Right kidney (tissue), 1 donor: Measurements from ENCODE around the gene PAQR4.

Experiments used
- DNase-seq: peaks from one replicate; pipeline ENCODE4 v3.0.0-alpha.2; 2016

The PAQR4 gene

DNA sequence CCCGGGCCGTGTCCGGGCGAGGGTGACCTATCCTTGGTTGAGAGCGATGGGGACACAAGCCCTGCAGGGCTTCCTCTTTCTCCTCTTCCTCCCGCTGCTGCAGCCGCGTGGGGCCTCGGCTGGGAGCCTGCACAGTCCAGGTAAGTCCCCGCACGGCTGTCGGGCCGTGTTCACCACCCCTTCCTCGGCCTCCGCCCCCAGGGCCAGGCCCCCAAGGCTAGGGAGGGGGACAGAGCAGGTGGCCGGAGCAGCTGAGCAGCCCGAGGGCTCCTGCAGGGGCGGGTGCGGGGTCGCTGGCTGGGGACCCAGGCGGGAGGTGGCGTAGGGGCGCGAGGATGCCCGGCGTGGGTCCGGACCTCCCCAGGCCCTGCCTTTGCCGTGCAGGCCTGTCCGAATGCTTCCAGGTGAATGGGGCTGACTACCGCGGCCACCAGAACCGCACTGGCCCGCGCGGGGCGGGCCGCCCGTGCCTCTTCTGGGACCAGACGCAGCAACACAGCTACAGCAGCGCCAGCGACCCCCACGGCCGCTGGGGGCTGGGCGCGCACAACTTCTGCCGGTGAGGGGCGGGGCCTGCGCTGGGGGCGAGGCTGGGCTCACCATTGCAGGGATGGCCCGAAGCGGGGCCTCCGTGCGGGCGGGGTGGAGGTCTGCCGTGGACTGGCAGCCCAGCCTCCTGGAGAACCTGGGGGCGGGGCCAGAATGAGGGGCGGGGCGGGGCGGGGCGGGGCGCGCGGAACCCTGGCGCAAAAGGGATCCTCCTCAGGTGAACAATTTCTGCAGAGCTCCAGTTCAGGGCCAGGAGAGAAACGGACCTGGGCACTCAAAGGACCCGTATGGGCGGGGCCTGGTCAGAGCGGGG is 4.4 kb upstream of the PAQR4 start:
- peak; percentile 68 for DNase-seq

DNA sequence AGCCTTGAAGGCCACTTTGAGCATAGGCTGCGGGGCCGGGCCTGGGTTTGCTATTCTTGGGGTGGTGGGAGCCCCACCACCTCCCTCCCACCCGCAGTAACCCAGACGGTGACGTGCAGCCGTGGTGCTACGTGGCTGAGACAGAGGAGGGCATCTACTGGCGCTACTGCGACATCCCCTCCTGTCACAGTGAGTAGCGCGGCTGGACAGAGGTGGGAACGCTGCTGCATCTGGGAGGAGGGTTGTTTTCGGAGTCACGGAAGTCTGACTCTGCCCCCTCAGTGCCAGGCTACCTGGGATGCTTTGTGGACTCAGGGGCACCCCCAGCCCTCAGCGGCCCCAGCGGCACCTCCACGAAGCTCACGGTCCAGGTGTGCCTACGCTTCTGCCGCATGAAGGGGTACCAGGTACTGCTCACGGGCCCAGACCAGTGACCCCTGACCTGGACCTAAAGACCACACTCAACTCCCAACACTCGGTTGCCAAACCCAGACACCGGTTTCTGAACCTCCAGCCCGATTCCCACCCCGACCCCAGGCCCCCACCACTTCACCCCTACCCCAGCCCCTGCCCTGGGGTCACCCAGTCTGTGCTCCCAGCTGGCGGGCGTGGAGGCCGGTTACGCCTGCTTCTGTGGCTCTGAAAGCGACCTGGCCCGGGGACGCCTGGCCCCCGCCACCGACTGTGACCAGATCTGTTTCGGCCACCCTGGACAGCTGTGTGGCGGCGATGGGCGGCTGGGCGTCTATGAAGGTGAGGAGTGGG is 2.9 kb upstream of the PAQR4 start:
- DNase-seq: no peak

DNA sequence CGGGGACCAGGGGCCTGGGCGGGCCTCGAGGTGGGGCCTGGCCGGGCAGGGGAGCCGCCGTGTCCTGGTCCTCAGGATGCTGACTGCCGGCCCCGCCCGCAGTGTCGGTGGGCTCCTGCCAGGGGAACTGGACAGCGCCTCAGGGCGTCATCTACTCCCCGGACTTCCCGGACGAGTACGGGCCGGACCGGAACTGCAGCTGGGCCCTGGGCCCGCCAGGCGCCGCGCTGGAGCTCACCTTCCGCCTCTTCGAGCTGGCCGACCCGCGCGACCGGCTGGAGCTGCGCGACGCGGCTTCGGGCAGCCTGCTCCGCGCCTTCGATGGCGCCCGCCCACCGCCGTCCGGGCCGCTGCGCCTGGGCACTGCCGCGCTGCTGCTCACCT is 2.3 kb upstream of the PAQR4 start:
- DNase-seq: peak; percentile 49

DNA sequence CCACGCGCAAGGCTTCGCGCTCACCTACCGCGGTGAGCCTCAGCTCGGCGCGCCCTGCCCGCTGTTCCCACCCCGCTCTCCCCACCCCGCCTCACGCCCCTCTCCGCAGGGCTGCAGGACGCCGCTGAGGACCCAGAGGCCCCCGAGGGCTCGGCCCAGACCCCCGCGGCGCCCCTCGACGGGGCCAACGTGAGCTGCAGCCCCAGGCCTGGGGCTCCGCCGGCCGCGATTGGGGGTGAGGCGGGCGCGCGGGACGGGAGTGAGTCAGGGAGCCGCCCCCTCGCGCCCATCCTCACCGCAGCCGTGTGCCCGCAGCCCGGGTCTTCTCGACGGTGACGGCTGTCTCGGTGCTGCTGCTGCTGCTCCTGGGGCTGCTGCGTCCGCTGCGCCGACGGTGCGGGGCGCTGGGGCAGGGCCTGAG is 1.9 kb upstream of the PAQR4 start:
- no peak for DNase-seq

DNA sequence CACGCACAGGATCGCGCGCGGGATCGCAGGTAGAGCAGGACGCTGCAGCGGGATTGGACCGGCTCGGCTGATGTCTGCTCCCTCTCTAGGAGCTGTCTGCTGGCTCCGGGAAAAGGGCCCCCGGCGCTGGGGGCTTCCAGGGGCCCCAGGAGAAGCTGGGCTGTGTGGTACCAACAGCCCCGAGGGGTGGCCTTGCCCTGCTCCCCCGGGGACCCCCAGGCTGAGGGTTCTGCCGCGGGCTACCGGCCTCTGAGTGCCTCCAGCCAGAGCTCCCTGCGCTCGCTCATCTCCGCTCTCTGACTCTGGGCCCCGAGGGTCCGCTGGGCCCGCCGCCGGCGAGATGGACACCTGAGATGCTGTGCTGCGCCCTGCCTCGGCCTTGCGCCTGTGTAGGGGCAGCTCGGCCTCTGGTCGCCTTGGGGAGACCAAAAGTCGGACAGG is 1.4 kb upstream of the PAQR4 start:
- no peak for DNase-seq

DNA sequence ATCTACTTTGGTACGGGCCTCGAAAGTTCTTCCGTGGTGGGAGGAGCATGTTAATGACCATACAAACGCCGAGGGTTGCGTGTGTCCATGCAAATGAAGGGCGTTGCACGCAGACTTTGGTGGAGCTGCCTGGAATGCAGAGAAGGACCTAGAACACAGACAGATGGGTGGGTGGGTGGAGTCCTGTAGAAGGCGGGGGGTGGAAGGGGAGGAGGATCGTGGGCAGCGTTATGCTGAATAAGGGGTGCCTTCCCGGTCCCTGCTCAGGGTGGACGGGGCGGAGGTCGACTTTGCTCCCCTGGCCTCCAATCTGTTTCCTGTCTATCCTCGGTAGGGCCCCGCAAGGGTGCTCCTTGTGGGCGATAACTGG is 795 bp upstream of the PAQR4 start:
- DNase-seq: no peak

DNA sequence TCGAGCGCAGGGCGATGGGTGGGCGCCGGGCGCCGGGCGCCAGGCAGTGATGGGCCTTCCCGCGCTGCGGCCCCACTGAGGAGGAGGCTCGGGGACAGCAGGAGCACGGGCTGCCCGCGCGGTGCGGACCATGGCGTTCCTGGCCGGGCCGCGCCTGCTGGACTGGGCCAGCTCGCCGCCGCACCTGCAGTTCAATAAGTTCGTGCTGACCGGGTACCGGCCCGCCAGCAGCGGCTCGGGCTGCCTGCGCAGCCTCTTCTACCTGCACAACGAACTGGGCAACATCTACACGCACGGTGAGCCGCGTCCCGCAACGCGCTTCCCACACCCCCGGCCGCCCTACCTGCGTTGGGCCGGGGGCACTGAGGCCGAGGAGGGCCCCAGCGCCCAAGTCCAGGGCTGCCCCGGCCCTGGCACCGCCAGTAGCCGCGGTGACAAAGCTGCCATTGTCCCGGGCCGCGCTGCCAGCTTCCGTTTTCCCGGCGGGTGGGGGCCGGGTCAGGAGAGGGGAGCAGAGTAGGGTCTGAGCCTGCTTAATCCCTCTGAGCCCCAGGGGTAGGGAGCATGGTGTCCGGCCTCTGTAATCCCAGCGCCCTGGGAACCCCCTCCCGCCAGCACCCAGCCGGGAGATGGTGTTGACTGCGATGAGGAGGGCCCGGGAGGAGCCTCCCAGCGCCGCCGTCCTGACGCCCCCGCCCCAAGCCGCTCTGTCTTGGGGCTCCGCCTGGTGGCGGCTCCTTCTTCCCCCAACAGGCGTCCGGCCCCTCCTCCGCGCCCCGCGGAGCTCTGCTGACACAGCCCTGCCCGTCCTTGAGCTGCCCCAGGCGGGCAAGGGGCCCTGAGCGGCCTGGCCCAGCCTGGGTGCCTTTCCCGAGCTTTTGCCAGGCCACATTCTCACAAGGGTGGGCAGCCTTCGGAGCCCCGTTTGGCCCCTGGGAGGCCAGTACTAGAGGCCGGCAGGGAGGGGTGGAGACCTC is 685 bp downstream of the PAQR4 start:
- peak; percentile 67 for DNase-seq

DNA sequence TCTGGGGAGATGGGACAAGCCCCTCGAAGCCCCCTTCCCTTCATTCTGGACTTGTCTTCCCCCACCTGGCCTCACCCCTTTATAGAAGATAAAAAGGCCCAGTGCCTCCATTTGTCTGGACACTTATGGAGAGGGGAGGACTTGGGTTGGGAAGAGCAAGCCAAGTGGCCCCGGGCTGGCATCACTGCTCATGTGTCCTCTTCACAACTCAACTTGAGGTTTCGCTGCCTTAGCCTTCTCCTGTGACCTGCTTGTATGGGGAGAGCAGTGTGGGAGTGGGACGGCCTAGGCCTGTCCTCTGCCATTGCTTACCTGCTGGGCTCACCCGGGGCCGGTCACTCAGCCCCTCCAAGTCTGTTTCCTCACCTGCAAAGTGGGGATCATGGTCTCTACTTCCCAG is 1.4 kb downstream of the PAQR4 start:
- DNase-seq: no peak

DNA sequence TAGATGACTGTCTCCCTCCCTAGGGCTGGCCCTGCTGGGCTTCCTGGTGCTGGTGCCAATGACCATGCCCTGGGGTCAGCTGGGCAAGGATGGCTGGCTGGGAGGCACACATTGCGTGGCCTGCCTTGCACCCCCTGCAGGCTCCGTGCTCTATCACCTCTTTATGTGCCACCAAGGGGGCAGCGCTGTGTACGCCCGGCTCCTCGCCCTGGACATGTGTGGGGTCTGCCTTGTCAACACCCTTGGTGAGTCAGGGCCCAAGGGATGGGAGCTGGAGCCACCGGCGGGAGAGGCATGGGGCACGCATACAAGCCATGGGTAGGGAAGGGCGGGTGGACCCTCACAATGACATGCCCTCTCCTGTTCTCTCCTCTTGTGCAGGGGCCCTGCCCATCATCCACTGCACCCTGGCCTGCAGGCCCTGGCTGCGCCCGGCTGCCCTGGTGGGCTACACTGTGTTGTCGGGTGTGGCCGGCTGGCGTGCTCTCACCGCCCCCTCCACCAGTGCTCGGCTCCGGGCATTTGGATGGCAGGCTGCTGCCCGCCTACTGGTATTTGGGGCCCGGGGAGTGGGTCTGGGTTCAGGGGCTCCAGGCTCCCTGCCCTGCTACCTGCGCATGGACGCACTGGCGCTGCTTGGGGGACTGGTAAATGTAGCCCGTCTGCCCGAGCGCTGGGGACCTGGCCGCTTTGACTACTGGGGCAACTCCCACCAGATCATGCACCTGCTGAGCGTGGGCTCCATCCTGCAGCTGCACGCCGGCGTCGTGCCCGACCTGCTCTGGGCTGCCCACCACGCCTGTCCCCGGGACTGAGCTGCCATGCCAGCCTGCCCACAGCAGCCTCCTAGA is 2.2 kb downstream of the PAQR4 start:
- DNase-seq: no peak

DNA sequence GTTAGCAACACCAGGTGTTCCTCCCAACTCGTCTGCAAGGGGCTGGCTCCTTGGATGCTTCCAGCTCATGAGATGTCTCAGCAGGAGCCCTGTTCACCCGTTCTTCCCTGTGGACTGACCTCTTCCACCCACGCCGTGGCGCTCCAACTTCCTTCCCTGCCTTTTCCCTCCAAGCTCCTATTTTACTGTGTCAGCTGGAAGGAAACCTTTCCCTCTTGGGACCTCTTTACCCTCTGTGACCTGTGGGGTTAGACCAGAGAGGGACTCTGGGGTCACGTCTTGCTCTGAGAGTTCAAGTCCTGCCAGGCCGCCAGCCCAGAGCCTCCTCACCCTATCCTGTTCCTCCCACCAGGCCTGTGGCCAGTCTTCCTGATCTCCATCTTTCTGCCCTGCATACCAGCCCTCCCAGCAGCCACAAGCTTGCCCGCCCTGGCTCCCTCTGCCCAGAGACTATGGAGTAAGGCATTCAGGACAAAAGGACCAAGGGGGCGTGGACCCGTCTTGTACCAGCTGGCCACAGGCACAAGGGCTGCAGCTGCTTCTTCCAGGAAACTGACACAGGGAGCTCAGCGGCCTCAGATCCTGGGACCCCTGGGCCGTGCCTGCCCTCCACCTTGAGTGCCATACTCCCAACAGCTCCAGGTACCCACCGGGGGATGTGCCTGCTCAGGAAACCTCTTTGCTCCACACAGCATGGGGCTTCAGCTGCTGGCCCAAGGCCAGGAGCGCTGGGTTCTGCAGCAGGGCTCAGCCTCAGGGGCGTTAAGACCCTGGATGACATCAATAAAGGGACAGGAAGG is 3.0 kb downstream of the PAQR4 start:
- DNase-seq: no peak

DNA sequence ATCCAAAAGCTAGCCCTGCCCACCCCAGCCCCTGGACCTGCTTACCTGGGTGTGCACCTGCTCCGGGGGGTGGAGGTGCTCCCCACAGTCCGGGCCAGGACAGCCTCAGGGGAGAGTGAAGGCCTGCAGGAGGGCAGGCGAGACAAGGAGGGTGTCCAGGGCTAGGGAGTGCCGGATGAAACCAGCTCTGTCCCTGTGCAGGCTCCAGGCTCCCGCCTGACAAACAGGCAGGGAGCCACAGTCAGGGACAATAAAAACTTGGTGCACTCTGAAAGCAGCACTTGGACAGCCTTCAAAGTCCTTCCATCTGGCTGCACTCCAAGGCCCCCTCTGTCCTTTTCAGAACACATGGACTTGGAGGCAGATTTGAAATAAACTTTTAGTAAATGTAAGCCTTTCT is 3.9 kb downstream of the PAQR4 start:
- no peak for DNase-seq

DNA sequence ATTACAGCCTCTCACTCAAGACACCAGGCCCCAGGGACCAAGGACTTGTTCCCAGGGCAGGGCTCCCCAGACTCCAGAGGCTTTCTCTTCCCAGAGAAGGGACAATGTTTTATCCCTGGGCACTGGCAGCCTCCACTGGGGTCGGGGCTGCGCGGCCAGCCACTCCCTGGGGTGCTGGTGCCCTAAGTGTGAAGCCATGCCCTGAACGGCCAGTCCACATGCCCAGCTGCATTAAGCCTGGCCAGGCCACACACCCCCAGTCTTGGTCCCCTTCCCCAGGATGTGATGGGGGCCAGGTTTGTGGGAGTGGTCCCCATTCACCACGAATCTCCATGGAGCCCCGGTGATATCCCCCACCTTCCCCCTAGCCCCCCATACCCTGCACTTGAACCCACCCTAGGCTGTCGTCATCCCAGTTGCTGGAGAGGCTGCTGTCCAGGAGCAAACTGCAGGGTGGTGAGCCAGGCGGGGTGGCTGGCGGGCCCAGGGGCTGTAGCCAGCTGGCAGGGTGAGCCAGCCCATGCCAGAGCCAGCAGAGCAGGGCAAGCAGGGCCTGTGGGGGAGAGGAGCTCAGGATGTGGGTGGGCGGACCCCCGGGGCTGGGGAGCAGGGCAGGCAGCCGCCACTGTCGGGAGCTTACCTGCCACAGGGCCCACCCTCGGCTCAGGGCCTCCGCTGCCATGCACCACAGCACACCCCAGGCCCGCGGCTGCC is 4.6 kb downstream of the PAQR4 start:
- DNase-seq: no peak

DNA sequence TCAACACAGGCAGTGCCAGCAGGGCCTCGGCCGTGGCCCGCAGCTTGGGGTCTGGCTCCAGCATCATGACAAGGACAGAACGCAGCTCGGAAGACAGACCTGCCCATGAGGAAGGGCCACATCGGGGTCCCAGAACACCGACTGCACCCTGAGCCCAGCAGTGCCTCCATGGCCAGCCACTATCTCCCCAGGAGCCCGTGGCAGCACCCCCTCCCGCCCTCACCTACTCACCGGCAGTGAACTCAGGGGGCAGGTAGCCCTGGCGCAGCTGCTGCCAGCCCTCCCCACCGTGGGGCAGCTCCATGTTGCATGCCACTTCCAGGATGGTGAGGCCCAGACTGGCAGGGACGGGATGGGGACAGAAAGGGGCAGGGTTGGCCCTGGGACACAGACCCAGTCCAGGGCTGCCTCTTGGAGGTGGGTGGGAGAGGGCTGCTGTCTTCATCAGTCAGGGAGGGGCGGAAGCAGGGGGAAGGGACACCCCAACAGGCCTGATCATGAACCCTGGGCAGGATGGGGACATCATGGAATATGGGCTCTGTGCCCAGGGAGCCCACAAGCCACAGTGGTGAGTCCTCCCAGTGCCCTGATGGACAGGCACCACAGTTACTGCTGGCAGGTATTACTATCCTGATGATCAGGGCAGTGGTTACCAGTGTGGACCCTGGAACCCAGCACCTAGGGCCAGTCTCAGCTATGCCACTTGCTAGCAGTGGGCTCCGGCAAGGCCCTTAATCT is 5.3 kb downstream of the PAQR4 start:
- no peak for DNase-seq

DNA sequence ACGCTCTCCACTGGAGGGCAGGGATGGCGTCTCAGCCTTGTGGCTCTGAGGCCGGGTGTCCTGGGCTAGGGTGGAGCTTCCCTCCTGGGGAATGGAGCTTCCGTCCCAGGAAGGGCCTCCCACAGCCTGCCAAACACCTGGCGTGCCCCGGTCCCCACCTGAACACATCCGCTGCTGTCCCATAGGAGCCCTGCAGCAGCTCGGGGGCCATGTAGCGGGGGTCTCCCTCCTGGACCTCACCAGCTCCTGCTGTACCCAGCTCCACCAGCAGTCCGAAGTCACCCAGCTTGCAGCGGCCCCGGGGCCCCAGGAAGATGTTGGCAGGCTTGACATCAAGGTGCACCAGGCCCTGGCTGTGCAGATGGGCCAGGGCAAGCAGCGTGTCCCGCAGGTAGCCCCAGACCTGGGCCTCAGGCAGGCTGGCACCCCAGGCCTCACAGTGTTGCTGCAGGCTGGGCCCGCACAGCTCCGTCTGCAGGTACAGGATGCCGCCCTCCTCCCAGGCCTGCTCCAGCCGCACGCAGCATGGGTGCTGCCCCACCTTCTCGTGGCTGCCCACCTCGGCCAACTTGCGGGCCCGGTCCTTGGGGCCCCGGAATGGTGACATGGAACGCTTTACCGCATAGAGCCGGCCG is 6.1 kb downstream of the PAQR4 start:
- no peak for DNase-seq

DNA sequence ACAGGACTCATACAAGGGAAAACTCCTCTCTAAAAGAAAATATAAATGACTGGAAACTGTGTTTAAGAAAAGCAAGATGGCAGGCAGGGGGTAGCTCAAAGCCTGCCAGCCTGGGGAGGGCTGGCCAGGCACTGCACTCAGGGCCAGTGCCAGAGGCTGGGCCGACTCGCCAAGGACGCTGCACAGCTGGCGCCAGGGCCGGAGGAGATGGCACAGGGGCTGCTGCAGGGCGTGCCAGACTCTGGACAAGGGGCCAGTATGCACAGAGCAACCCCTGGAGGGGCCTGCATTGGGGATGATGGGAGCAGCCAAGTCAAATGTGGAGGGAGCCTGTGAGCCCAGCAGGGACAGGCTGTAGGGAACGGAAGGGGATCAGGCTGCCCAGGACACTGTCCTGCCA is 7.1 kb downstream of the PAQR4 start:
- DNase-seq: no peak

DNA sequence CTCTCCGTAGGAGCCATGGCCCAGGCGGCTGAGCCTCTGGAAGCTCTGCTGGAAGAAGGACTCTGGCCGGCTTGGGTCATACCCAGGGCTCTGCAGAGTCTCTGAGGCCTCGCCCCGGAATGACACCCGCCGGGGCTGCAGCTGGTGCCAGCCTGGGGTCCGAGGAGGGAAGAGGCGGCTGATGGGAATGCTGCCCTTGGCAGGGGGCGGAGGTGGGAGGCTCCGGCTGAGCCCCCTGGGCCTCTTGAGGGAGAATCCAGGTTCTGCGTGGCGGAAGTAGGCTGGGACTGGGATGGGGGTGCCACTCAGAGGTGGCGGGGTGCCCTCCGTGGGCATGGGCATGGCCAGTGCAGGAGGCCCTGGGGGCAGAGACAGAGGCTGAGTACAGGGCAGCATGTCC is 7.5 kb downstream of the PAQR4 start:
- no peak for DNase-seq

DNA sequence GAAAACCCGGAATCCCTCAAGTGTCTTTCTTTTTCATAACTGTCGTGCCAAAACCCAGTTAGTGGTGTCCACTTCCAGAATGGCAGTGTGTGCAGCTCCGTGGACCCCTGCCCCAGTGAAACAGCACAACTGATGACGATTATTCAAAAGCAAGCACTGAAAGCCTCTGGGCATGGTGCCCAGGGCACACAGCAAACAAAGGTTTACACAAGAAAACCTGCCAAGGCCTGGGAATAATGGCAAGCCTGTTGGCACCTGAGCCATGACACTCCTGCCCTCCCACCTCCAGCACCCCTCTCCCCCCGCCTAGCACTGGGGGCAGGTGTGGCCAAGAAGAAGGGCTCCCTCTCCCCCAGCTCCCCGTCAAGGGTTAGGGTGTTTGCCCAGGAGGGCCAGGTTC is 8.3 kb downstream of the PAQR4 start:
- DNase-seq: no peak

DNA sequence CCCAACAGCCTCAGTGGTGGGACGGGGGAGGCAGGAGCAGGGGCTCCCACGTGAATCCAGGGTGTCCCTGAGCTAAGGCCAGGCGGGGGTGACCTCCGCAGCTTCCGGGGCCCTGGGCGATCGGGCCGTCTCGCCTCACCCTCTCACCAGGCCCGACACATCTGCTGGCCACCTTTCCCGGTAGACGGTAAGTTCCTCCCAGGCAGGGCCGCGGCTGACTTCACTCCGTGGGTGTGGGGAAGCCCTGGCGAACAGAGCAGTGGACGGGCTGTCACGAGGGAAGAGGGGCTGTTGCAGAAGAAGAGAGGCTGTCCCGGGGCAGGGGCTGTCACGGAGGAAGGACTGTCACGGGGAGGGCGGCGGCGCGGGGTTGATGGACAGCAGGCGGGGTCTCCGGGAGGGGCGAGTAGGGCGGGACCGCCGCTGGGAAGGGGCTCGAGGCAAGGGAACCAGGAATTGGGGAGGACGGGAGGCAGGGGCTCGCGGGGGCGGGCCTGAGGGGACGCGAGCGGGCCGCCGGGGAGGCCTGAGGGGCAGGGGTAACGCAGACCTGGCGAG is 10.6 kb downstream of the PAQR4 start:
- DNase-seq: peak; percentile 21
